ENCODE data around the gene SHC3.

The SHC3 gene

DNA sequence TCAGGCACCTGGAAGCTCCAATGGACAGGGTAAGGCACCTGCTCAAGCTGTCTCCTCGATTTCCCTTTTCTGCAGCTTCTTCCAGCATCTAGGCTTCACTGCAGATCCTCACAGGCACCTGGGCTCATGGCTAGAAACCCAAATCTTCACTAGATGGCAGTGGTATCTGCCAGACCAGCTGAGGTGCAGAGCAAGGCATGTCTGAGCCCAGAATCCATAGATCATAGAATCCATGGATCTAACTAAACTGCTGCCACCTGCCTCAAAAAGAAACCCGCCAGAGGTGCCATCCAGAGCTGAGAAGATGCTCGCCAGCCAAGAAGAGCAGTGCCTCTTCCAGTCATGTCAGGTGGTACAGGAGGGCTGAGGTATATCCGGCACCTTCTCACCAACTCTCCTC lies 6.9 kb downstream of the SHC3 start:
- TF ChIP-seq, protein P1, sequence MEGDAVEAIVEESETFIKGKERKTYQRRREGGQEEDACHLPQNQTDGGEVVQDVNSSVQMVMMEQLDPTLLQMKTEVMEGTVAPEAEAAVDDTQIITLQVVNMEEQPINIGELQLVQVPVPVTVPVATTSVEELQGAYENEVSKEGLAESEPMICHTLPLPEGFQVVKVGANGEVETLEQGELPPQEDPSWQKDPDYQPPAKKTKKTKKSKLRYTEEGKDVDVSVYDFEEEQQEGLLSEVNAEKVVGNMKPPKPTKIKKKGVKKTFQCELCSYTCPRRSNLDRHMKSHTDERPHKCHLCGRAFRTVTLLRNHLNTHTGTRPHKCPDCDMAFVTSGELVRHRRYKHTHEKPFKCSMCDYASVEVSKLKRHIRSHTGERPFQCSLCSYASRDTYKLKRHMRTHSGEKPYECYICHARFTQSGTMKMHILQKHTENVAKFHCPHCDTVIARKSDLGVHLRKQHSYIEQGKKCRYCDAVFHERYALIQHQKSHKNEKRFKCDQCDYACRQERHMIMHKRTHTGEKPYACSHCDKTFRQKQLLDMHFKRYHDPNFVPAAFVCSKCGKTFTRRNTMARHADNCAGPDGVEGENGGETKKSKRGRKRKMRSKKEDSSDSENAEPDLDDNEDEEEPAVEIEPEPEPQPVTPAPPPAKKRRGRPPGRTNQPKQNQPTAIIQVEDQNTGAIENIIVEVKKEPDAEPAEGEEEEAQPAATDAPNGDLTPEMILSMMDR (IDR thresholded peaks at IDR 0.05; ENCODE audit: insufficient read depth, low read depth, low read length, missing control alignments): no peak
- DNase-seq (ENCODE audit: low read depth): no peak
- no peak overlapping the region for H3K4me3 ChIP-seq (ENCODE audit: low read depth, low read length)

DNA sequence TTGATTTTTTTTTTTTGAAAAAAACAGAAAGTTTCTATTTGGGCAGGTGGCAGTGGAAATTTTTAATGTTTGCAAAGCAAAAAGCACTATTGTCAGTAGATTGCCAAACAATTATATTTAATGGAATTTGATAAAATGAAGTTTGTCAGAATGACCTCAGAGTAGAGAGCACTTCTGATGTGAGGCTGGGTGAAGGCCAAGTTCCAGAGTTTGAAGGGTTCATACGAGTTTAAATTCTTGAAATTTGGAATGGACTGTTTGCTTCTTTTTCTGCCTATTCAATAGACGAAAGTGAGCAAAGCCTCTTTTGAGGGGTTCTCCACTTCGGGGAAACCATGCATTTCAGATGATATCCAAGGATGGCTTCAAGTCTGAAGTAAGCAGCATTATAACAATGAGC lies 7.4 kb downstream of the SHC3 start:
- DNase-seq (ENCODE audit: low read depth): no peak
- no peak overlapping the region for H3K4me3 ChIP-seq (ENCODE audit: low read depth, low read length)
- TF ChIP-seq, protein P1 (IDR thresholded peaks at IDR 0.05; ENCODE audit: insufficient read depth, low read depth, low read length, missing control alignments): no peak

DNA sequence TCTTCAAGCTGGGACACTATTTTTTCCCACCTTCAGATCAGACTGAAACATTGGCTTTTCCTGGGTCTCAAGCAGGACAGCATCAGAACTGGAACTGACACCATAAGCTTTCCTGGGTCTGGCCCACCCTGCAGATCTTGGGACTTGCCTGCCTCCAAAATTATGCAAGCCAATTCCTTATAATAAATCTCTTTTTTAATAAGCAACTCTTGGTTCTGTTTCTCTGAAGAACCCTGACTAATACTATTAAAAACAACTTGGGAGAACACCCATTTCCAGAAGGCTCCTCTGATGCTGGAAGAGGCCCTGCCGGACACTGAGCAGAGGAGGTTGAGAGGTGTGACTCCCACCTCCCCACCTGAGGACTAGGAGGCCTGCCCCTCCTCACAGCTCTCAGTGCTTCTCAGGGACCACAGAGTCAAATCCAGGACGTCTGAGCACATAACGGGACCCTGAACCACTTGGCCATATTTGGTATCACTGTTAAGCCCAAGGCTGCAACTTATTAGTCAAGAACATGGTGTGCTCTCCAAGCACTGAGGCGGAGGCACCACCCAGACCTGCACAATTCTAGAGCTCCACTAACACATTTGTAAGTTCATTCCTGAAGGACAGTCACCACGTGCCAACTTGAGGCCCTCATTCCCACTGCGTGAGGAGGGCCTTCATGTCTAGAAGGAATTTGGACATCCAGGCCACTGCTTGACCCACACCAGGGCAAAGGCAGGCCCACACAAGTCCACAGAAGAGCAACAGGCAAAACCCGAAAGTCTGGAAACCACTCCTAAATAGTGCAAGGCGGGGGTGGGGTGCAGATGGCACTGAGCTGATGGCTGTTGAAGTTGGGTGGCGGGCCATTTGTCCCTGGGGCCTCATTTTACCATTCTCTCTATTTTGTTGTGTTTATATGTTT lies 9.5 kb downstream of the SHC3 start:
- DNase-seq (ENCODE audit: low read depth): no peak
- TF ChIP-seq, protein P1 (IDR thresholded peaks at IDR 0.05; ENCODE audit: insufficient read depth, low read depth, low read length, missing control alignments): no peak
- H3K4me3 ChIP-seq (ENCODE audit: low read depth, low read length): no peak overlapping the region

DNA sequence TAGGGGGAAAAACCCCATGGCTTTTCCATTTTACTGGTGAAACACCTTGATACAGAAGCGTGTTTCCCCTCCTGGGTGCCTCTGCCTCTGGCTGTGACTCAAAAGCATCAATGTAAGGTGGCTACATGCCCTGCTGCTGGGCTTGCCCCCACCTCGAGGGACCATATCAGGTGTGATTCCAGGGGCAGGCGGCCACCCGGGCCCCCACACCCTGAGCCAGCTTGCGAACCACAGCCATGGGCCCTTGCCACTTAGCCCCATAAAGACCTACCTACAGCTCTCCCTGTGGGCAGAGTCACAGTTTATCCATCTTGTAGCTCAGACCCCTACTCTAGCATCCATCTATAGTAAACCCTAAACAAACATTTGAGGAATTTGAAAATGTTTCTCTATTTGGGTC lies 10.8 kb downstream of the SHC3 start:
- DNase-seq (ENCODE audit: low read depth): no peak
- TF ChIP-seq, protein P1 (IDR thresholded peaks at IDR 0.05; ENCODE audit: insufficient read depth, low read depth, low read length, missing control alignments): no peak
- no peak overlapping the region for H3K4me3 ChIP-seq (ENCODE audit: low read depth, low read length)

DNA sequence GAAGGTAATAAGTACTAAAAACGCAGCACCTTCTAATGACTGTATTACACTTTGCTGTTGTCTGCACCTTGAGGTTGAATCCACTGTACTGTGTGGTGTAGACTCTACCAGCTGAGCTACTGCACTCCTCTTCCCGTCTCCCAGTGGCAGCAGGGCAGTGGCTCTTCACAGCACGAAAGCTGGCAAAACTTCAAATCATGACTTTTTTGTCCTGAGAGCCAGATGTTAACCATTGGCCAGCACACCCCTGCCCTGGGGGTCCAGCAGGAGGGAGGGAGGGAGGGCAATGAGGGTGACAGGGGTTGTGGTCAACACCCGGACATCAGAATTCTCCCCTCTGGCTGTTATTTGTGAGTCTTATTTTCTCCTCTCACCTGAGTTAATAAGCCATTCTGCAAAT lies 11.8 kb downstream of the SHC3 start:
- H3K4me3 ChIP-seq (ENCODE audit: low read depth, low read length): no peak overlapping the region
- DNase-seq (ENCODE audit: low read depth): no peak
- TF ChIP-seq, protein P1 (IDR thresholded peaks at IDR 0.05; ENCODE audit: insufficient read depth, low read depth, low read length, missing control alignments): no peak

DNA sequence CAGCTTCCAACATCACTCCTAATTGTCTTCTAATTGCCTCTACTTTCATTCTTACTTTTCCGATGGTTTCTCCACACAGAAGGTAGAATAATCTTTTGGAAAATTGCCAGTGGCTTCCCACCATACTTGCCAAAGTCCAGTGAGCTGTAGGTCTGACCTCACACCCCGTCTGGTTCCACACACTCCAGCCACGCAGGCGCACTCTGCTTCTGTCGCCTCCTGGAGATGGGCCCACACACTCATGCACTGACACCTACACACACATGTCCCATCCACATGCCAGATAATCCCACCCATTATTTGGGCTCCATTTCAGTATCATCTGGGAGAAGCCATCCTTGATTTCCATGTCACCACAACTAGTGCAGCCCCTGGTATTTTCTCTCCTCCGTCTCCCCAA lies 12.7 kb downstream of the SHC3 start:
- DNase-seq (ENCODE audit: low read depth): no peak
- no peak overlapping the region for H3K4me3 ChIP-seq (ENCODE audit: low read depth, low read length)
- TF ChIP-seq, protein P1 (IDR thresholded peaks at IDR 0.05; ENCODE audit: insufficient read depth, low read depth, low read length, missing control alignments): no peak

DNA sequence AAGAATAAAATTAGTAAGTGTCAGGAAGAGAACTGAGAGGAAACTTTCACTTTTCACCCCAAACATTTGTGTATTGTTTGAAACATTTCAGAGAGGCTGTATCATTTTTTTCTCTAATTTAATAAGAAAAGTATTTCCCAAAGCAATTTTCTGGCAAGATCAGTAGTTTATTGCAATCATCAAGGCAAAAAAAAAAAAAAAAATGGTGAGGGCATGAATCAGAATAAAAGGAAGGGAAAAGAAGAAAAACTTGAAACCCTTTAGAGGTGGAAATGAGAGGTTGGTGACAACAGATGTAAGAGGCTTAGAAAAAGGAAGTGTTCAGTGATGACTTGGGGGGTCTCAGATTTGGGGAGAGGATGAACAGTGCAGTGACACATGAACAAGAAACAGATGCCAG lies 13.3 kb downstream of the SHC3 start:
- H3K4me3 ChIP-seq (ENCODE audit: low read depth, low read length): no peak overlapping the region
- TF ChIP-seq, protein P1 (IDR thresholded peaks at IDR 0.05; ENCODE audit: insufficient read depth, low read depth, low read length, missing control alignments): no peak
- DNase-seq (ENCODE audit: low read depth): no peak

Measured in GM12865 (cell line).